Stimulated activated CD8-positive, alpha-beta memory T cell treated with anti-CD3 and anti-CD28 coated beads, Interleukin-12 subunit alpha, Interleukin-12 subunit beta, amount 100 ng/mL, for 4 hours (primary cell): ENCODE data around the gene COL4A3.

Source experiments
- DNase-seq: peaks from one replicate; pipeline ENCODE4 v3.0.0-alpha.2; 2020; ENCODE audit warnings: low read depth

The COL4A3 gene

GRCh38 chr2:227163998-227164762, at the start of gene COL4A3, which contains the start of gene COL4A4:
TSS of gene COL4A3 (plus strand) at chr2:227164624. CDS start at chr2:227164727, 103 bp downstream.
TSS of gene COL4A4 (minus strand) at chr2:227164205. CDS start at chr2:227147483, 16,722 bp downstream.
- DNase-seq: no peak

- DNase-seq: no peak
Measured at GRCh38 chr2:227115761-227116160, 48.7 kb upstream of the COL4A3 start.

GRCh38 chr2:227117027-227117426, 47.4 kb upstream of the COL4A3 start:
- no peak for DNase-seq

- no peak for DNase-seq
Measured at GRCh38 chr2:227117852-227118251, 46.6 kb upstream of the COL4A3 start.

- no peak for DNase-seq
Measured at GRCh38 chr2:227118353-227118752, 46.1 kb upstream of the COL4A3 start.

- no peak for DNase-seq
Measured at GRCh38 chr2:227123697-227124096, 40.7 kb upstream of the COL4A3 start.

- DNase-seq: no peak
Measured at GRCh38 chr2:227124811-227125210, 39.6 kb upstream of the COL4A3 start.

- DNase-seq: no peak
Measured at GRCh38 chr2:227125506-227125905, 38.9 kb upstream of the COL4A3 start.

- DNase-seq: no peak
Measured at GRCh38 chr2:227127201-227127600, 37.2 kb upstream of the COL4A3 start.

GRCh38 chr2:227130636-227131035, 33.8 kb upstream of the COL4A3 start:
- DNase-seq: no peak

- no peak for DNase-seq
Measured at GRCh38 chr2:227132986-227133385, 31.4 kb upstream of the COL4A3 start.

GRCh38 chr2:227134591-227134990, 29.8 kb upstream of the COL4A3 start:
- DNase-seq: no peak

GRCh38 chr2:227141301-227141700, 23.1 kb upstream of the COL4A3 start:
- DNase-seq: no peak

- DNase-seq: no peak
Measured at GRCh38 chr2:227143895-227144294, 20.5 kb upstream of the COL4A3 start.

- no peak for DNase-seq
Measured at GRCh38 chr2:227146456-227146855, 18.0 kb upstream of the COL4A3 start.

GRCh38 chr2:227147023-227147422, 17.4 kb upstream of the COL4A3 start:
- no peak for DNase-seq

- DNase-seq: no peak
Measured at GRCh38 chr2:227148106-227148505, 16.3 kb upstream of the COL4A3 start.

GRCh38 chr2:227150222-227150936, 14.0 kb upstream of the COL4A3 start:
- no peak for DNase-seq

- no peak for DNase-seq
Measured at GRCh38 chr2:227152093-227152766, 12.2 kb upstream of the COL4A3 start.

GRCh38 chr2:227153307-227153706, 11.1 kb upstream of the COL4A3 start:
- no peak for DNase-seq

GRCh38 chr2:227153758-227154486, 10.5 kb upstream of the COL4A3 start:
- no peak for DNase-seq
